Thyroid gland (tissue), 4 donors: Measurements from ENCODE around the gene GFOD2.

Experiments
- POLR2A ChIP-seq, 2 donors: fragments of 450-650 bp; IDR thresholded peaks; one replicate each; pipeline ENCODE4 v1.6.1; 2017; ENCODE audit warnings: antibody characterized with exemption in 2 of 2, mild to moderate bottlenecking in 2 of 2, moderate library complexity in 1 of 2
- TF ChIP-seq, protein P1 (sequence below), 6 experiments: fragments of 200-600 bp in 3 of 6; fragments of 450-650 bp in 3 of 6; sonication (generic) in 3 of 6; IDR thresholded peaks; one replicate each; pipeline ENCODE4 v1.5.1; 2016 to 2019; ENCODE audit warnings: antibody characterized with exemption in 6 of 6, mild to moderate bottlenecking in 2 of 6, inconsistent platforms in 1 of 6, moderate library complexity in 1 of 6

DNA sequence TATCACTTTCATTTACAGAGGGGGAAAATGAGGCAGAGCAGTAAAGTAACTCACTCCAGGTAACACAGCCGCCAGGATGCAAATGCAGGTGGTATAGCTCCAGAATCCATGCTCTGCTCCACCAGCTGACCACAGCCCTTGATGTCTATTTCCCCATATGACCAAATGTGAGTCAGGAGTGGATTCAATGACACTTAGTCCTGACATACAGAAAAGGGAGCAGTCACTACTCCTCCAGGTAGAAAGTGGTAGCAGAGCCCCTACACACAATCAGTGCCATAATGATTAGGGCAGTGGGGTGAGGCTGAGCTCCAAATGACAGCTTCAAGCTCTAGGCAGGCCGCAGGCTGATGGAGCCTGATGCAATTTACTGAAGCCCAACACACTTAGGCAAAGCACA, 43.3 kb upstream of the GFOD2 start:
- TF ChIP-seq, protein P1, sequence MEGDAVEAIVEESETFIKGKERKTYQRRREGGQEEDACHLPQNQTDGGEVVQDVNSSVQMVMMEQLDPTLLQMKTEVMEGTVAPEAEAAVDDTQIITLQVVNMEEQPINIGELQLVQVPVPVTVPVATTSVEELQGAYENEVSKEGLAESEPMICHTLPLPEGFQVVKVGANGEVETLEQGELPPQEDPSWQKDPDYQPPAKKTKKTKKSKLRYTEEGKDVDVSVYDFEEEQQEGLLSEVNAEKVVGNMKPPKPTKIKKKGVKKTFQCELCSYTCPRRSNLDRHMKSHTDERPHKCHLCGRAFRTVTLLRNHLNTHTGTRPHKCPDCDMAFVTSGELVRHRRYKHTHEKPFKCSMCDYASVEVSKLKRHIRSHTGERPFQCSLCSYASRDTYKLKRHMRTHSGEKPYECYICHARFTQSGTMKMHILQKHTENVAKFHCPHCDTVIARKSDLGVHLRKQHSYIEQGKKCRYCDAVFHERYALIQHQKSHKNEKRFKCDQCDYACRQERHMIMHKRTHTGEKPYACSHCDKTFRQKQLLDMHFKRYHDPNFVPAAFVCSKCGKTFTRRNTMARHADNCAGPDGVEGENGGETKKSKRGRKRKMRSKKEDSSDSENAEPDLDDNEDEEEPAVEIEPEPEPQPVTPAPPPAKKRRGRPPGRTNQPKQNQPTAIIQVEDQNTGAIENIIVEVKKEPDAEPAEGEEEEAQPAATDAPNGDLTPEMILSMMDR (IDR thresholded peaks at IDR 0.05), result no peak
- TF ChIP-seq POLR2A (IDR thresholded peaks at IDR 0.05), result no peak
